Stromal cell of bone marrow (primary cell): ENCODE measurements around the gene DGCR2.
"Not testable (repeated sequence)": the region's sequence is repeated elsewhere in the genome, so short reads cannot be mapped to it uniquely, and the experiment has no call there.

ENCODE experiments used
- DNase-seq: peaks from one replicate; pipeline ENCODE4 v3.0.0-alpha.2; 2012; ENCODE audit warnings: low read depth

Gene DGCR2

GRCh38 chr22:19041704-19042074 is 80.5 kb downstream of the DGCR2 start:
- no peak for DNase-seq

GRCh38 chr22:19040888-19041703 is 81.1 kb downstream of the DGCR2 start:
- no peak for DNase-seq

- no peak for DNase-seq
Observed at GRCh38 chr22:19040391-19040861, 81.8 kb downstream of the DGCR2 start.

GRCh38 chr22:19039796-19040280 is 82.4 kb downstream of the DGCR2 start:
- no peak for DNase-seq

GRCh38 chr22:19039448-19039780 is 82.8 kb downstream of the DGCR2 start:
- DNase-seq: no peak

GRCh38 chr22:19038728-19039447 is 83.3 kb downstream of the DGCR2 start:
- DNase-seq: no peak

GRCh38 chr22:19038164-19038546 is 84.1 kb downstream of the DGCR2 start:
- no peak for DNase-seq

GRCh38 chr22:19037282-19038163 is 84.7 kb downstream of the DGCR2 start:
- no peak for DNase-seq

GRCh38 chr22:19036523-19037273 is 85.5 kb downstream of the DGCR2 start:
- no peak for DNase-seq

- no peak for DNase-seq
Observed at GRCh38 chr22:19036229-19036522, 86.0 kb downstream of the DGCR2 start.

GRCh38 chr22:19035474-19036228 is 86.6 kb downstream of the DGCR2 start:
- no peak for DNase-seq

GRCh38 chr22:19035126-19035473 is 87.1 kb downstream of the DGCR2 start:
- DNase-seq: not testable (repeated sequence)

GRCh38 chr22:19034724-19035120 is 87.5 kb downstream of the DGCR2 start:
- DNase-seq: not testable (repeated sequence)

GRCh38 chr22:19034031-19034723 is 88.0 kb downstream of the DGCR2 start:
- DNase-seq: not testable (repeated sequence)

GRCh38 chr22:19033568-19033905 is 88.7 kb downstream of the DGCR2 start:
- DNase-seq: not testable (repeated sequence)

GRCh38 chr22:19032898-19033567 is 89.2 kb downstream of the DGCR2 start:
- DNase-seq: not testable (repeated sequence)

GRCh38 chr22:19032156-19032785 is 89.9 kb downstream of the DGCR2 start:
- not testable (repeated sequence) for DNase-seq

- not testable (repeated sequence) for DNase-seq
Observed at GRCh38 chr22:19030889-19031252, 91.3 kb downstream of the DGCR2 start.

GRCh38 chr22:19030226-19030888 is 91.9 kb downstream of the DGCR2 start:
- DNase-seq: not testable (repeated sequence)
